ENCODE results near the gene STRADA. TPM values are rescaled to one million over a fixed set of nuclear protein-coding genes. Genes with fewer than 3 reads are reported as not detected.
A peak's percentile ranks its signal among the peaks of the same experiment; 100 is the strongest.

STRADA gene
- total RNA-seq, 1 donor from 2014 or later: 13.4 TPM

DNA sequence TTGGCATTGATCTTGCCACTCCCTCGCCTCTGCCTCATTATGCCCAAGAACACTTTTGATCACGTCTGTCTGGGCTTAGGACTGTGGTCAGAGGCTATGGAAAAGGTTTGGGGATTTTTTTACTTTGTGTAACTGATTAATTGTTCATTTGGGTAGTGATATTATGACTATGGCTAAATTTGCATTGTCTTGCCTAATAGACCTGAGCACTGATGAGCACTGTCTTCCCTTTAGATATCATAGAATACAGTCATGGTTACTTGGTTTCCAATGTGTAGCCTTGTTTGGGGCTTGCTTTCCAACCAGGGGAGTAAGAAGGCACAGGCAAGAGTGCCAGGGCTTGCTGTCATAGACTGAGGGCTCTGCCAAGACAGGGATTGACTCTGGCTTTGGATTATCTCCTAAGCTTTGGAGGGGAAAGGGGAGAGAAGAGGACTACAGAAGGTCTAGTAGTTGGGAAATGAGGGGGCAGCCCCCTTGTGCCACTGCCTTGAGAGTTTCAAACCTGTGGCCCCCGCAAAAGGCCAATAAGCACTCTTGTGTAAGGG is 55.4 kb downstream of the STRADA start:
- ATAC-seq: no peak

DNA sequence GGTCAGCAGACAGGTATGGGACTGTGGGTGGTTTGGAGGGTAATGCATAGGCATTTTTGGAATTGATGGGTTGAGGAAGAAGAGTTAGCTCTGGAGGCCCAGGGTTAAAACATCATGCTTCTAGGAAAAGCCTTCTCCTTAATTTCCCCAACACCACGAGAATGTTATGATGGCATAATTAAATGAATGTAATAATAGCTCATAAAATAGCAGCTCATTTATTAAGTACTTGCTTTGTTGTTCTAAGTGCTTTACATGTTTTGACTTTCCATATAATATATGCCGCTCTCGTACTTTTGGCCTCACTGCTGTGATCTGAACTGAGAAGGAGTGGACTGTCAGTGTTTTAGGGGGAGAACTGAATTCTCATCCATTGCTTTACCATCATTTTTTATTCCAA is 56.0 kb downstream of the STRADA start:
- ATAC-seq (no peak), DNase-seq (ENCODE audit: low spot score) (no peak)

More for the DNA sequence above, 55.4 kb downstream of the STRADA start:
- no peak for DNase-seq (ENCODE audit: low spot score)

DNA sequence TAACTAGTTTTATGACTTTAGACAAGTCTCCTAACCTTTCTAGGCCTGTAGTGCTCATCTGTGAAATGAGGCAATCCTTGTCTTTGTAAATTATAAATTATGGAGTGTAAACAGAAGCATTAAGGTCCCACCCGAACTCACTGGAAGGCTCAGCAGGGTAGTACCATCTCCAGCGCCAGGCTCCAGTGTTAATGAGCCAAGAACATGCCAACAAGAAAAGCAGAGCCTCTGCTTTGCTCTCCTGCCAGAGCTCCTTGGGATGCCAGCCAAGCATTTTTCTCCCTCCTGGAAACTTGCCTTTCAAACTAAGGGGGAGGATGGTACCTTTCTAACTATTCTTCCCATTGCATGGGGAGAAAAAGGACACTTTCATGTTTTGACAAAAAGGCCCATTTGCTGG is 56.6 kb downstream of the STRADA start:
- no peak for DNase-seq (ENCODE audit: low spot score)
- no peak for ATAC-seq

DNA sequence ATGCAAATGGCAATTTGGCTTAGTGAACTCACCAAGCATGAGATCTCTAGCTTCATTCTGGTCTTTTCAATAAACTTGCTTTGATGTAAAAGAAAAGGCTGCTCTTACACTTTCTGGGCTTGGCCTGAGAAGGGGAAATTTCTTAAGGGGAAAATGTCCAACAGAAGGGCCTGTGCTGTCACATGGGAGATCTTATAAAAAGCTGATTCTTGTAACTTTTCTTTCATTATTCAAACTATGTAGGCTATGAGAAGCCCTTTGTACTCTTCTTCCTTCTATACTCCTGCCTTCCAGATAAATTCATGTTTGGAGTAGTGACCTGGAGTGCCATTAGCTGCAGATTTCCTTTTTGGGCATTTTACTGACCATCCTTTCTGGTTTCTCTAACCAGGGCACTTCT is 58.6 kb downstream of the STRADA start:
- no peak for ATAC-seq

DNA sequence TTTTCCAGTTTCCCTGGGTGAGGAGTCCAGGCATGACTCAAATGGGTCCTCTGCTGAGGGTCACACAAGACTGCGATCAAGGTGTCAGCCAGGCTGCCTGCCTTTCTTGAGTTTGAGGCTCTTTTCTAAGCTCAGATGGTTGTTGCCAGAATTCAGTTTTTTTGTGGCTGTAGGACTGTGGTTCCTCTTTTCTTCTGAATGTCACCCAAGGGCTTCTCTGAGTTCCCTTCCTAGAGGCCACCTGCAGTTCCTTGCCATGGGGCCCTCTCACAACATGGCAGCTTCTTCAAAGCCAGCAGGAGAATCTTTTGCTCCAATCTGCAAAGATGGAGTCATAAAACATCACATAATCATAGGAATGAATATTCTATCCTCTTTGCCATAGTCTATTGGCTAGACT is 59.2 kb downstream of the STRADA start:
- no peak for ATAC-seq
- DNase-seq (ENCODE audit: low spot score): no peak

More for the DNA sequence above, 58.6 kb downstream of the STRADA start:
- no peak for DNase-seq (ENCODE audit: low spot score)

DNA sequence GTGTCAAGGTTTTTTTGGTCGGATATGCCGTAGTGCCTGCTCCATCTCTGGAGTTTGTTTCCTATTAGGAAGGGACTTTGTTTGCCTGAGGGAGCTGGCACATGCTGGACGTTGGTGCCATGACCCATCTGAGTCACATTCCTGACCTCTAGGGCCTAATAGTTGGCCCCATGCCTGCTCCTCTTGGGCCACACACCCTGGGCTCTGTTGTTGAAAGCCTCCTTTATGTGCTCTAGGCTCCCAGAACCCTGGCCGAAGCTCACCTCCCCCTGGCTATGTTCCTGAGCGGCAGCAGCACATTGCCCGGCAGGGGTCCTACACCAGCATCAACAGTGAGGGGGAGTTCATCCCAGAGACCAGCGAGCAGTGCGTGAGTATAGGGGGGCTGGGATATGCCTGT is 60.1 kb downstream of the STRADA start:
- DNase-seq (ENCODE audit: low spot score) (peak; percentile 83), ATAC-seq (peak; percentile 96)

DNA sequence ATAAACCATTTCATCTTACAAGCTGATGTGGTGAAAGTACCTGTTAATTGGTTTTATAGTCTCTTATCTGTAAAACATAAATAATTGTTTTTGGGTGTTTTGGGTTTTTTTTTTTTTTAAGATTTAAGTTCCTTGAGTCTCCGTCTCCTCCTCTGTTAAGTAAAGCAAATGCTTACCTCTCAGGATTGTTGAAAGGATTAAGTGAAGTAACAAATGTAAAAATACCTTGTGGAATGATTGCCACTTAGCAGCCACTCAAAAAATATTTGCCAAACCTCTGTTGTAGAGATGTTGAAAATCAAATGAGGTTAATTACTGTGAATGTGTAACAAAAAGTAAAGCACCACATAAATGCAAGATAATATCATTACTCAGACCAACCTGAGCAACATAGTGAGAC is 60.9 kb downstream of the STRADA start:
- ATAC-seq (no peak), DNase-seq (ENCODE audit: low spot score) (no peak)

DNA sequence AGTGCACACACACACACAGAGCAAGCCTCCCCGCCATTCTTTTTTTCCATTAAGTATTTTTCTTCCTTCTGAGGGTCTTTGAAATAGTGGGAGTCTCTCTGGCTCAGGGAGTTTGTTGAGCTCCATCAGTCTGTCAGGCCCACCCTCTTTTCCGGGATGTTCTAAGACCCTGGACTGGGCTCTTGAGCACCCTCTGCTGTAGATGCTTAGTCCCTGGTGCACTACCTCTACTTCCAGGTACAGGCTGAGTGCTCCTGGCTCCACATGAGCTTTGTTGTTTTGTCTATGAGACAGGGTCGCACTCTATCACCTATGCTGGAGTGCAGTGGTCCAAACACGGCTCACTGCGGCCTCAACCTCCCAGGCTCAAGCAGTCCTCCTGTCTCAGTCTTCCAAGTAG is 62.4 kb downstream of the STRADA start:
- ATAC-seq (no peak), DNase-seq (ENCODE audit: low spot score) (no peak)

DNA sequence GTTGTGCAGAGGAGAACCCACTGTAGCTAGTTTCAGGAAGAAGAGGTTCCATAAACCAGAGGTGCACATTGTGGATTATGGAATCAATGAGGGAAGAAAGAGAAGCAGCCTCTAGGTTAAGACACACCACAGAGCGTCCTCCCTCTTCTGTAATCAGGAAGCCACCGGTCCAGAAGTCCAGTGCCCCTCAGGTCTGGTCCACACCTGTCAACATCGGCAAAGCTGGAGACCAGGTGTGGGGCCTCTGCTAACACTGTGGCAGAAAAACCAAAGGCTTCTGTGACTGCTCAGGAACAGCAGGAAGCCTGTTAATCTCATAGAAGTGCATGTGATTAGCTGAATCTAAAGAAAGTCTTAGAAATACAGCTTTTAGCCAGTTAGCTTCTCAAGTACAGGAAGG is 65.0 kb downstream of the STRADA start:
- ATAC-seq: no peak
- DNase-seq (ENCODE audit: low spot score): no peak

DNA sequence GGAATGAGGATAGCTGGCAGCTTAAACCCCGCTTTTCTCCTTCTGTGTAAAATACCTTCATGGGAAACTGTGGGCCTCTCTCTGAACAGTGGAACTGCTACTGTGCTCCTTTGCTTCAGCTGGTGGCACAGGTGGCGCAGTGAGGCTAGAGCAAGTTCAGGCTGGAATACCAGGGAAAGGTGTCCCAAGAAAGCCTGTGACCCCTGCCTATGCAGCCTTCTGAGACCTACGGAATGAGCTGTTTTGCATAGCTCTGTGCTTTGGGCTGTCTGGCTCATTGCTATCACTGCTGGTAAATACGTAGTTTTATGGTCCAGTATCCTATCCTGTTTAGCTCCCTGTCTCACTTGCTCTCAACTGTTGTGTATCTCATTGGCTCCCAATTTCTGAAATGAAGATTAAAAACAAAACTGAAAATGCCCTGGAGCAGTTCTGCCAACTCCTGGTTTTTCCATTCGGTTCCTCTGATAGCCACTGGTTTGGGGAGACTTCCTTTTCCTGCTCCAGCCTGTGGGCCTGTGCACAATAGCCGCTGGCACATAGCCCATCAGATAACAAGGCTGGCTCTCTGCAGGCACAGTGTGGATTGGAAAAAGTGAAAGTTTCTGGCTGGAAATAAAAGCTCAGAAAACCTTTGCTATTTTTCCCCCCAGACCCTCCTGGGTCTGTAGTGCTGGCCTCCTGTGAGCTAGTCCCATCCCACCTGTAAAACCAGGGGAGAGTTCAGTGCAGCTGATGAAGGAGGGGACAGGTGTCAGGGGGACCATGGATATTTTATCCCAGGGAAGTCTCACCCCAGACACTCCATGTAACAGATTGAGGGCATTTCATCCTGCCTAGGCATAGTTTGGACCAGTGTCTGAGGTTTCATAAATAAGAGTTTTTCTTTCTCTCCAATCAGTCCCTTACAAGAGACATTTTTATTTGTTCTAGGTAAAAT is 65.7 kb downstream of the STRADA start:
- ATAC-seq: peak; percentile 94
- DNase-seq (ENCODE audit: low spot score): peak; percentile 89

DNA sequence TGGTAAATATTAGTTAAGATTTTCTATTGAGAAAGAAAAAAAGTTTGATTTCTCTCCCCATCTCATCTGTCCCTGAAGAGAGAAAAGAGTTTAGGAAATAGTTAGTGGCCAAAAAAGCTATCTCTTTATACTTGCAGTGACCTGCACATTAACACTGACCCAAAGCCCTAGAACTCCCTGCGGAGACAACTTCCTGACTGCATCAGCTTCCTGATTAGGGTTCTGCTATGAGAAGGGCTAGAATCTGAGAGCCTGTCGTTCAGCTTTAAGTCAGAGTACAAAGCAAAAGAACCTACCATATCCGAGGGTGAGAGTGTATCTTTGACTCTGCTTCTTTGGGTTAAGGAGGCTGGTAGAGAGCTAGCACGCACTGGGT is 66.4 kb downstream of the STRADA start:
- DNase-seq (ENCODE audit: low spot score) (no peak), ATAC-seq (peak; percentile 46)

DNA sequence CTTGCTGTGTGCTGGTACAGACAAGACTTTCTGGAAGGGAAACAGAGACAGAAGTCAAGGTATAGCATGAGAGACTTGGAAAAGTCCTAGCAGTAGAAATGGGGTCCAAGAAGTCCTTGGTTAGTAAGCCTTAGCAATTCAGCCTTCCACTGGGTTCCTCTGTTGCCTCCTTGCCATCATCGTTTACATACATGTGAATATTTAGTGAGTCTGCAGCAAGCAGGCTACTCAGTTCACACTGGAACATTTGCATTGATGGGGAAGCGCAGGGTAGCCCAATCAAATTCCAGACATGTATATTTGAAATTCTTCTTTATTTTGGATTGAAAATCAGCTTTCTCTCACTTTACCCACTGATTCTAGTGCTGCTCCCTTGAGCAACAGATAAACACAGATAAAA is 68.7 kb downstream of the STRADA start:
- DNase-seq (ENCODE audit: low spot score): no peak
- ATAC-seq: no peak

DNA sequence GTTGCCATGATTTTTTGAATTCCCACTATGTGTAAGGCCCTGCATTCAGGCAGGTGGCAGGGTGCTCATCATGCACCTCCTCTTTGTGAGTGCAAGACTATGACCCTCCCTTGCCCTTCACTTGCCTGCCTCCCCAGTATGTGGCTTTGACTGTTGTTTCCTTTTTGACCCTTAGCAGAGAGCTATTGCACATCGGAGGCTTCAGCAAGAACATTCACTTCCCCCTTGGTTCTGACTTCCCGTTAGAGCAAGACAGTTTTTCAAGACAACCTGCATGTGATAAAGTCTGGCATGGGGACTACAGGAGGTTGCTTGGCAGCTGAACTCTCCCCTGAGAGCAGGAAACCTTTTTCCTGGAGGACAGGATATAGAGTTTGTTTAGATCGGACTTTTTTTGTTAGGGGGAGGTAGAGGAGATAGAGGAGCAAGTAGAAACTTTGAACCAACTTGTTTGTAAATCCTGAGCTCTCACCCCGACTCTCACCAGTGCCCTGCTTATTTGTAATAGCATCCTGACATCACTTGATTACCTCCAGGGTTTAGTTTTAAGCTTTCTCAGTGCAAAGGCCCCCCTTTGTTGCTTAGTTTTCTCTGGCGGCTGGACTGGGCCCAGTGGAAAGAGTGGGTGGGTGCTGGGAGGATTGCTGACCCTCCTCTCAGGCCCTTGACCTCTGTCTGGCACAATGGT is 75.9 kb downstream of the STRADA start:
- no peak for DNase-seq (ENCODE audit: low spot score)
- peak; percentile 69 for ATAC-seq

DNA sequence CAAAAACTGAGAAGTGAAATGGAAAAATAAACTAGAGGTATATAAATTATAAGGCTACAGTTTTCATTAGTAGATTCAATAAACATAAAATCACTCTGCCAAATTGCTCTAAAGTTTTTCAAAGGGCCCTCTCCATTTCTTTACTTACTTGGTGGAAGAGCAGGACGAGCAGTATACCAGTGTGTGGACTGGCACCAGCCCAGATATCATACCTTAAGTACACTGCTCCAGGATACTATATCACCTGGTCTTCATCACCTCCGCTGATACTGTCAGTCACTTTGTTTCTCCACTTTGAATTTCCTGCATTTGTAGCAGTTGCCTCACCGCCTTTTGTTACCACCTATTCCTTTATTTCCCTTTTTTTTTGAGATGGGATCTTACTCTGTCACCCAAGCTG is 81.7 kb downstream of the STRADA start:
- ATAC-seq: no peak
- DNase-seq (ENCODE audit: low spot score): no peak

DNA sequence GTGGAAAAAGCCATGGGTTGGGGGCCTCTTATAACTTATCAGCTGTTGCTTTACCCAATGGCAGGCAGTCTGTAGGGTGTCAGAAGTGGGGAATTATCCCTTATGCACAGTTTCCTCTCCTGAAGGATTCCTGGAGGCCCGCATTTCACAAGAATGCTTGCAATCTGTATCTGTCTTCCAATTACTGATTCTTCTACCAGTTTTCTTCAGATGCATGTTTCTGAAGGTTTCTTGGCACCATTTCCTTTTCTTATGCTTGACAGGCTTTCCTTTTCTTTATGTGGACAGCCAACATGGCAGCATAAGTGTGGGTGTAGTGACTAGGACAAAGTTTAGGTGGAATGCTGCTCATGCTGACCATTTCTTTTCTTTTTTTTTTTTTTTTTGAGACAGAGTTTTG is 83.2 kb downstream of the STRADA start:
- ATAC-seq: no peak
- no peak for DNase-seq (ENCODE audit: low spot score)

DNA sequence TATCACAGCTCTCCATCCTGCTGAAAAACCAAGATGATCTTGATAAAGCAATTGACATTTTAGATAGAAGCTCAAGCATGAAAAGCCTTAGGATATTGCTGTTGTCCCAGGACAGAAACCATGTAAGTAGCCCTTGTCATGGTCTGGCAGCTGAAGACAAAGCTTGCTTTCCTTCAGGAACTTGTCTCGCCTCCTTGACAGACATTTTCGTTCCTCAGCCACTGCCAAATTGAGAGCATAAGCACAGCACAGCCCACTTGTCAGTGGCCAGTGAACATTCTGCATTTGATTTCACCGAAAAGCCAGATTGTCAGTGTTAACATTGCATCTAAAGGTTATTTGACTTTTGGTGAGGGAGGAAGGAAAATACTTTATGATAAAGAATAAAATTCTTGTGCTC is 83.8 kb downstream of the STRADA start:
- ATAC-seq (no peak), DNase-seq (ENCODE audit: low spot score) (no peak)

DNA sequence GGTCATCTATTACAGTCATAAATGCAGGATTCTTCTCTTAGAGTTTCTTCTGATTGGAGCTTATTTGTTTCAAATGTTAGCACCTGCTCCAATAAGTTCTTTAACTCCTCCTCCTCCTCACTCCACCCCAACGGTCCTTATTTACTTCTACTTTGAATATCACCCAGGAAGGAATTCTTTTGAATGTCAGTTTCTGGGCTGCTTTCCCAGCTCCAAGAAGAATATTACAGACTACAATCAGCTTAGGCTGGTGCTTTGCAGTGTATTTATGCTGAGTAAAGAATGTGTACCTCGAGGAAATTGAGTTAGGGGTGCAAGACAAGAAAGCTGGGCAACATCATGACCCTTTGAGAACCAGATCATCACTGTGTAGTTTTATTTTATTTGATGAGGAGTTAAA is 88.5 kb downstream of the STRADA start:
- no peak for ATAC-seq
- no peak for DNase-seq (ENCODE audit: low spot score)

Other genes starting within 250 kb of the STRADA start
- gene KCNH6, start 218.4 kb downstream of the STRADA start, total RNA-seq: not detected
- 24.3 TPM for gene DCAF7, start 191.3 kb downstream of the STRADA start, total RNA-seq
- 47.9 TPM for gene TACO1, start 140.9 kb downstream of the STRADA start, total RNA-seq
- gene MAP3K3, start 119.4 kb downstream of the STRADA start, total RNA-seq: 11.6 TPM
- gene LIMD2, start 41.7 kb downstream of the STRADA start, total RNA-seq: 5.8 TPM
- gene CCDC47, start 31.8 kb upstream of the STRADA start, total RNA-seq: 65.2 TPM
- gene DDX42, start 32.4 kb upstream of the STRADA start, total RNA-seq: 33.6 TPM
- 67.0 TPM for gene PSMC5, start 85.6 kb upstream of the STRADA start, total RNA-seq
- gene FTSJ3, start 85.9 kb upstream of the STRADA start, total RNA-seq: 16.3 TPM
- gene SMARCD2, start 100.9 kb upstream of the STRADA start, total RNA-seq: 73.9 TPM
- not detected for gene CSH2, start 131.9 kb upstream of the STRADA start, total RNA-seq
- not detected for gene GH2, start 140.1 kb upstream of the STRADA start, total RNA-seq
- not detected for gene CSH1, start 154.8 kb upstream of the STRADA start, total RNA-seq
- gene CSHL1, start 169.5 kb upstream of the STRADA start, total RNA-seq: not detected
- not detected for gene GH1, start 177.0 kb upstream of the STRADA start, total RNA-seq
- 0.81 TPM for gene CD79B, start 190.5 kb upstream of the STRADA start, total RNA-seq
- gene SCN4A, start 231.1 kb upstream of the STRADA start, total RNA-seq: 0.10 TPM

All from left lobe of liver (tissue), 2 donors.